ENCODE results near the gene ZNF17.

ZNF17 gene

GRCh38 chr19:57434386-57435061 lies 23.6 kb downstream of the ZNF17 start:
- DNase-seq = no peak

GRCh38 chr19:57435062-57435978 lies 24.4 kb downstream of the ZNF17 start, which contains the start of gene ZNF749:
ZNF749 (plus strand) TSS chr19:57435325; CDS start chr19:57435579, 254 bp downstream.
- DNase-seq = peak; percentile 97

GRCh38 chr19:57436417-57436816 lies 25.5 kb downstream of the ZNF17 start:
- DNase-seq = no peak

GRCh38 chr19:57437931-57438330 lies 27.0 kb downstream of the ZNF17 start:
- DNase-seq = no peak

GRCh38 chr19:57438925-57439324 lies 28.0 kb downstream of the ZNF17 start:
- no peak for DNase-seq

GRCh38 chr19:57441979-57442752 lies 31.2 kb downstream of the ZNF17 start:
- DNase-seq = no peak

- DNase-seq = no peak
Observed at GRCh38 chr19:57443121-57443696, 32.2 kb downstream of the ZNF17 start.

- DNase-seq = no peak
Observed at GRCh38 chr19:57452307-57452706, 41.3 kb downstream of the ZNF17 start.

- DNase-seq = no peak
Observed at GRCh38 chr19:57465680-57466381, 54.9 kb downstream of the ZNF17 start.

- no peak for DNase-seq
Observed at GRCh38 chr19:57466489-57466888, 55.5 kb downstream of the ZNF17 start.
